8988T (cell line): ENCODE results near the gene PARD3B.

Experiments
- DNase-seq: peaks from one replicate; pipeline ENCODE4 v3.0.0; 2011

Gene PARD3B

DNA sequence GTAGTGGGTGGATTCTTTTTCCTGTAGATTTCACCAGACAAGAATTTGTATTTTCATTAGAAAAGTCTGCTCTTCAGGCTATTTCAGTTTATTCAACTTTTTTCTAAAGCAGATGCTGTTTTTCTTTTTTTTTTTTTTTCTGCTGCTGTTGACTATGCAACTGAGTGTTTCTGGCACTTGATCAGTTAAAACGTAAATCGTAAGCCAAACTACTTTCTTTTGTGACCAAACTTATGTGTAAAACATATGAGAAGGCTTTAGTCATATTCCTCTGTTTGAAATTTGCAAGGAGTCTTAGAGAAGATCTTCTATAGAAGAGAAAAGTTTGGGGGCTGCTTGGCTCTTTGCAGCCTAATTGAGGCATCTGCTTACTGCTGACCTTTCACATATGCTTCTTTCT is 170.1 kb downstream of the PARD3B start:
- DNase-seq, result no peak

DNA sequence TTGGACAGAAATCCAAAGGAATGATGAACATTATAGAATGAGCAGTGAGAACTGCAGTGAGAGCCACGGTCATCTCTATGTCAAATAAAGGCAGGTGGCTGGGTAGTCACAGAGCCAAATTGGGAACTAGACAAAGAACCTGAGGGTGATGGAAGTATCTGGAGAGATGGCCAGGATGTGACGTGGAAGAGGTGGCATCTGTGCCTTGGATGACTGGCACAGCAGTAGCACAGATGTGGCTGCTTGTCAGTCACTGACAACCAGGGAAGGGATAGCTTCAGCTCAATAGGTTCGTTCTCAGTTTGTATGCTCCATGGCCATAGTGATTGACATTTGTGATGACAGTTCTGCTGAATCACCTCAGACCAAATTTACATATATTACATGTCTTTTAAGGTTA is 172.3 kb downstream of the PARD3B start:
- DNase-seq, result no peak

DNA sequence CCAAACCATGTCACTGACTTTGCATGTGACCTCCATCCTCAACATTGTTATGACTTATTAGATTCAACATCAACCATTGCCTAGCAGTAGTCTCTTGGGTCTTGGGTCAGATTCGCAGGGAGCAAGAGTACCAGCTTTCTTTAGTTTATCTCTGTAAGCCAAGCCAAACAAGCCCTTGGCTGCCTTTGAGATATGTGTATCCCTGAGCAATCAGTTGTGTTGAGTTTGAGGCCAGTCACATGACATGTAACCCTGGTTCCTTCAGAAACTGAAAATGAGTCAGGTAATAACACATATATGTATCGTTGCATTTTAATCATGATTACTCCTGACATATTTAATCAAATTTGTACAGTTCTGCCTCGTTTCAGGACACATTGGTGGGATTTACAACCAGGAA is 173.3 kb downstream of the PARD3B start:
- DNase-seq, result no peak

DNA sequence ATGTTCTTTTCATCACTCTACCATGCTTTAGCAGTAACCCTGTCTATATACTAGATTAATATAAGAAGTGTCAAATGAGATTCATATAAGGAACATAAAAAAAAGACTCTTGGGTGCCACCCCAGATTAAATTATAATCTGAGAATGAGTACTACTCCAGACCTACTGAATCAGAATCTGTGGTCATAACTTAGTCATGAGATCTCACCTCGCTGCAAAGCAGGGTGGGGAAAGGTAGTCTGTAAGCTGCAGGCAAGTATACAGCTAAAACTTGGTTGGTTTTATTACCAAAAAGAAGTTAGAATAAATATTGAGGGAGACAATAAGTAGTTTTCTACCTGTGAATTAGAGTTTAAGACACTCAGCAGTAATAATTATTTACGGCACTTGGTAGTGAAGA is 175.6 kb downstream of the PARD3B start:
- DNase-seq, result no peak

DNA sequence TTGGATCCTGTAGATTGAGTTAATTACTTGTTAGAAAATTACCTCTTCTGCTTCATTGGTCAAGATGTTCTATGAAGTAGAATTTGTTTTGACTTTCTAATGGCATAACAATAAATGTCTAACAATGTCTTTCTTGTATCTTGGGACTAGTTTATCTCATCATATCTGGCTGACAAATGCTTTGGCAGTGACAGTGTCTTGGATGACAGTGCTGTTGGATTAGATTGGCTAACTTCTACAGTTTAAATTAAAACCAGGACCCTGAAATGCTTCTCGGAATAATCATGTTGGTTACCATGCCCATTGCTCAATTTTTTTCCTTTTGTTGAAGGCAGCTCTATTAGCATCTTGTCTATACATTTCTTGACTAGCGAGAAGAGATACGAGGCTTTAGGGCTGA is 176.9 kb downstream of the PARD3B start:
- no peak for DNase-seq

DNA sequence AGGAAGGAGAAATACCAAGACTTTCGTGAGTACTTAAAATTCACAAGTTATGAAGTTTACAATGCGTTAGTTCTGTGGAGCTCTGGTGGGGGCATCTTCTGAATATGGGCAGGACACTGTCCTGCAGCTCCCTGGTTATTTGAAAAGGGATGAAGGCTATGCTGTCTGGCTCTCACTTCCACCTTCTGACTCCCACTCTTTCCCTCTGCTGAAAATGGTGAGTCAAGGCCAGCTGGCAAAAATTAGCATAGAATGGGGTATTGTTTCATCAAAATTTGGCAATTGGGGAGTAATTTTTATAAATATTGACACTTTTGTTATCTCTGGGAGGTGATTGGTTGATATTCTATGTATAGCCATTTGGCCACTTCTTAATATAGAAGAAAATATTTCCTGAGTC is 177.4 kb downstream of the PARD3B start:
- no peak for DNase-seq

DNA sequence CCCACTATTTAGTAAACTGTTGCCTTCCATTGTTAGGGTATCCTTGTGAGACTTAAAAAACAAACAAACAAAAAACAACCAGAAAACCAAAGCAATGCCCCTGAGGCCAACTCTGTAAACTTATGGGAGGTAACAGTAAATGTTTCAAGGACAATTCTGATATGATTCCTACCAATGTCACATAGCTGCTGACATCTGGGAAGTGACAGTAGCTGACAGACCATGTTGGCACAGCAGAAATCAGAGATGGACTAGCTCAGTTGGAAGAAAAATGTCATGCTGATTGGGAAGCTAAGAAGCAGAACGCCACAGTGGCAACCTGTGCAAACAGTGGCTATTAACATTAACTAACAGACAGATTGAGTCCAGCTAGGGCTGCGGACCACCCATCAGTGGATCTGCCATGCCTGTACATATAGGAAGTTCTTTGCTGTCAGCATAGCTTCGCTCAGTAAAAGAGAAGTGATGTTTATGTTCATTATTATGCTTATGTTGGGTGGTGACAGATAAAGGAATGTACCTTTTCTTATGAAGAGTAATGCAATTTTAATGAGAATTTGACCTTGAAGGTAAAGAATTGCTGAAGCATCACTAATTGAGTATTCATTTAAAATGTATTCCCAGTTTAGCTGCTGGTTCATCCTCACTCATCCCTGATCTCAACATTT is 180.6 kb downstream of the PARD3B start:
- DNase-seq, result no peak

DNA sequence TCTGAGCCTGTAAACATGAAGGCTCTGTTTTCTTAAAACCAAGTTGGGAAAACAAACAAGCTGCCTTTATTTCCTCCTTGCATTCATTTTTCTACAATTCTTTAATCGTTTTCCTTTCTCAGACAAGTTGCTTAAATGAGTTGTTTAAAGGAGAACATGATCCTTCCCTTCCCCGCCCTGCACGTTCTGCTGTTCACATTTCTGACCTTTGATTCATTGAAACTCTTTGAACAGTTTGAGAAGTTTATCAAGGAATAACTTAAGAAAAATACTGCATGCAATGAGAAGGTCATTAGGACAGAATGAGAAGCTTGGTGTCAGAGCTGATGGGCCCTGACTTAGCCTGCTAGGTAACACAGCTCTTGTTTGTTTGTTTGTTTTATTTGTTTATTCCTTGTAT is 181.6 kb downstream of the PARD3B start:
- DNase-seq, result no peak

DNA sequence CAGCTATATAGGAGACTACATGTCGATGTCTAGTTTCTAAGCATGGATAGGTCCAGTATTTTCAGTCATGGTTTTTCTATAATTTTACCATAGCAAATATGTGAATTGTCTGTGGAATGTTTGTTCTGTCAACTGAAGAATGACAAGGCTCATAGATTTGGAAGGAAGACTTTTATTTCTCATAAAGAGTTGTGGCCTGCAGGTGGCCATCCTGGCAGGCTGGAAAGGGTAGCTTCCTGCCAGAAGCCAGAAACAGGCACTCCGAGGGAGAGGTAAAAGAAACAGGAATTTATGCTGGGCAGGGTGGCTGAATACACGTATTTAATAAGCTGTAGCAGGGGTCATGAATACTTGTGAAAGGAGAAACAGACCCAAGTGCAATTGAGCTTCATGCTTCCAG is 182.1 kb downstream of the PARD3B start:
- DNase-seq, result no peak

DNA sequence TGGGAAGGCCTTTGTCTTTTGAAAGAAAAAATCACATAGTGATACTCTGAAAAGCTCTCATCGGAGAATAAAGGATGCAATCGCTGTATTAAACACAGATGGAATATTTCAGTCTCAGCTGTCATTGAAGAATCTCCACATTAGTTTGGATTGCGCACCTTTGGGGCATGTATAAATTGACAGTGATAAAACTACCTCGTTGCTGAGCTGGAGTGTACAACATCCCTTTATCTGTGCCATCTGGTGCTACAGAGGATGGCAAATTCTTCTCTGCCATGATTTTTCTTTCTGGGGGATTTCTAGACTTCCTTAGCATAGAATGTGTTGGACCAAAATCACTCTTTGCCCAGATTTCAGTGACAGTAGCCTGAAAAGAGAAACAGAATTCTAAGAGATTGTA is 185.3 kb downstream of the PARD3B start:
- no peak for DNase-seq

DNA sequence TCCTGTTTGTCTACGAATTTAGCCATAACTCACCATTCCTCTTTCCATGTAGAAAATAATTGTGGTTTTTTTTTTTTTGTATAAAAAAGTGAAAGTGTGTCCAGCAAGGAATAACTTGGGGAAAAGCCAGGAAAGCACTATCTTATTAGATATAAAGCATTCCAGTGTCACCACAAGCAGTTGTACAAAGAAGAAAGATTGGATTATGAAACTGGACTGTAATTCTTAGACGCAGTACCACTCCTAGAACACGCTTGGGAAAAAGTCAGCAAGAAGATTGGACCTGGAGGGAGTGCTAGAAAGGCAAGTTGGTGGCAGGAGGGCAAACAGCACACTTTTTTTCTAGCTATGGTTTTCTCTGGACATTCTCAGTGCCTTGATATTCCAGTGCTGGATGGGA is 186.7 kb downstream of the PARD3B start:
- DNase-seq, result no peak

DNA sequence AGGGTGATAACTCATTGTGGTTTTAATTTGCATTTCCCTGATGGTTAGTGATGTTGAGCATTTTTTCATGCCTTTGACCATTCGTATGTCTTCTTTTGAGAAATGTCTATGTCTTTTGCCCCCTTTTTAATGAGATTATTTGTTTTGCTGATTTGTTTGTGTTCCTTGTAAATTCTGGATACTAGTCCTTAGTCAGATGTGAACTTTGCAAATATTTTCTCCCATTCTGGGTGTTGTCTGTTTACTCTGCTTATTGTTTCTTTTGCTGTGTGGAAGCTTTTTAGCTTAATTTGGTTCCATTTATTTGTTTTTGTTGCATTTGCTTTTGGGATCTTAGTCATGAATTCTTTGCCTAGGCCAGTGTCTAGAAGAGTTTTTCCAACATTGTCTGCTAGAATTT is 192.0 kb downstream of the PARD3B start:
- no peak for DNase-seq

DNA sequence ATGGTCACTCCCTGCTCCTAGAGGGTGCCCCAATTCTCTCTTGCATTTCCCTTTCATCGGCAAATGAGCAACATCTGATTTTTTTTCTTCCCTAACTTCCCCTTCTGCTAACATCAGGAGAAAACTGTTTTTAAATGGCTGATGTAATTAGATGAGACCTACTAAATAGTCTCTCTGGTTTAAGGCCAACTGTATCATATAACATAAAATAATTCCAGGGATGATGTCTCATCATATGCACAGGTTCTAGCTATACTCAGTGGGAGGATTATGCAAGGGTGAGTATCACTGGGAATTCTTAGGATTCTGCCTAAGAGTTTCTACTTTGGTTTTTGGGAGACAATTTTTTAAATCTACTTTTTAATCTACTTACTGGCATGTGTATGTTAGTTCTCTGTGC is 193.4 kb downstream of the PARD3B start:
- no peak for DNase-seq

DNA sequence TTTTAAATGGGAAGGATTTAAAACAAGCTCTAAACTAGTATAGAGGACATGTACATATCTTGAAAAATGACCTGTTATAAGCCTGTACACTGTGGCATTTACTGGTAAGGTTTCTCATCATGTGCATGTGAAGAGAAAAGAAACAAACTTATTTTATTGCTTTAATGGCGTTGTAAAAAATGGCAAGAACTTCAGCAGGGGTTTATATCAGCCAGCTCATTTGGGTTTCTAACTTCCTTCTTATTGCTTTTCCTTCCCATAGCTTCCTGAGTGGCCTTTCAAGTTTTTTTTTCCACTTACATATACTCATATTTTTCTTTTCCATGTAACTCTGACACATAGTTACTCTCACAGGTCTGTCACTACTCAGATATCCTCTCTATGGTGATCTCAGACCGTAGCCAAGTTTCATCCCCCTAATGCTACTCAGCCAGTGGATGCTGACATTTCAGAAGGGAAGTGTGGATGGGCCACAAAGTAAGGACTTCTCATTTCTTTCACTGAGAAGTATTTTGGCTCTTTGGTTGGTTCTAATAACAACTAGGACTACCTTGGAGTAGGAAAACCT is 198.2 kb downstream of the PARD3B start:
- no peak for DNase-seq

DNA sequence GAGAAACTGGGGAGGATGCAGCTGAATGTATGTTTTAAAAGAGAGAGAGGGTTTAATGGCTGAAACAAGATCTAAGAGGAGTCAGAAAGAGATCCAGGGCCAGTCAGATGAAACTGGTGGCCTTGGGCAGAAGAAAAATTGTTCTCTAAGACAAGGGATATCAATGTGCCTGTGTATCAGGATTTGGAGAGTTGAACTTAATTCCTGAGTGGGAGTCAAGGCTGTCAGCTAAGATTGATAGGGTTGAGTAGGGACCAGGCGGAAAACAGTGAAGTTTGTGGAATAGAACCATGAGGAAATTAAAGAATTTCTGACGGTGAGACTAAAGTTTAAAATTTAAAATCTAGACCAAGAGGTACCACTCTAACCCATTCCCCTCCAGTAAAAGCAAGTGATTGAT is 199.2 kb downstream of the PARD3B start:
- DNase-seq, result no peak

DNA sequence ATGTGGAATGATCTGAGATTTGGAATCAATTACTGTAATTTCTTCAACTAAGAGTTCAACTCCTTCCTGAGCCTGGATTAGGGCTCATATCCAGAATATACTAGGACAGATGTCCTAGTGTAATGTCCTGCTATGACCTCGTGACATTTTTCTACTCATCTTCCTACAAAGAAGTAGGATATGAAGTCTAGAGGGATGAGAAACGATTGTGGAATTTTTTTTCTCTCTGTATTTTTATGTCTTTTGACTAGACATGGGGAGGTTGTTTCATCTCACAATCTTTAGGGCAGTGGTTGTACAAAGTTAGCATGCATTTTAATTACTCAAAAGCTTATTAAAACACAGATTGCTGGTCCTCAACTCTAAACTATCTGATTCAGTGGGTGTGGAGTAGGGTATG is 203.0 kb downstream of the PARD3B start:
- DNase-seq, result no peak

DNA sequence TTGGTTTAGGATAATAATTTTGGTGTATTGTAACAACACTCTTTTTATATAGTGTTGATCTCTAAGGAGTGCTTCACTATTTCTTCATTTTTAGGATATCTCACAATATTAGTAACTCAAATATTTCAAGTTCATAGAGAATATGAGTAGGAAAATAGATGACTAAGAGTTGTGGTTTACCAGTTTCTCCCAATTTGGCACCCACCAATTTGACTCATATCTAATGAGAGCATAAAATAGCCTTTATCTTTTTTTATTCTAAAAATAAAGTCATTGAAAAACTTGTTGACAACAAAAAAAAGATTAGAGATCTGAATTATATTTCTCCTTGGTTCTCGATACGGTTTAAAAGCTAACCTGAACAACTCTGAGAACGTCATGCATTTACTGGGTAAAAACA is 204.0 kb downstream of the PARD3B start:
- no peak for DNase-seq

DNA sequence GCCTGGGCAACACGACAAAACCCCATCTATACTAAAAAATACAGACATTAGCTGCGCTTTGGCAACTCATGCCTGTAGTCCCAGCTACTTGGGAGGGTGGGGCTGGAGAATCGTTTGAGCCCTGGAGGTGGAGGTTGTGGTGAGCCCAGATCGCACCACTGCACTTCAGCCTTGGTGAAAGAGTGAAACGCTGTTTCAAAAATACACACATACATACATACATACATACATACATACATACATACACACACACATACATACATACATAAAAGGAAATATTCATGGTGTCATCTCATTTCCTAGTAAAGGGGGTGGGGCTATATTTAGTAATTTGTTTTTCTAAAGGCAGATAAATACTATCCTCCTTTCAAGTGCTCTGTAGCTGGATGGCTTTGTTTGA is 205.1 kb downstream of the PARD3B start:
- DNase-seq, result no peak

DNA sequence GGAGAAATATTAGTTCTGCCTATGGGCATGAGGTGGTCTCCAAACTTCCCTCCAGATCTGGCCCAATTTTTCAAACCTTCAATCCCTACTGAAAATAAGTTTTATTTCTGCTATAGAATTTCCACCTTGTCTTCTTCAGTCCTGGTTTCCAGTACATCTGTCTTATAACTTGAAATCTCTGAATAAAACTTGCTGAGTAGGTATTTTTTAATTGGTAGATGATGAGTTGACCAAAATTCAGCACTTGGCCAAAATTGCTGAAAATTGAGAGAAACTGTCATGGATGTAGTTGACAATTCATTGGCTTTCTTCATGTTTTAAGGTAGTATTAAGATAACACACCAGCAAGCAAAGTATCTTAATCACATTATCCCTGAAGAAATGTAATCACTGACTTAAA is 206.2 kb downstream of the PARD3B start:
- no peak for DNase-seq

DNA sequence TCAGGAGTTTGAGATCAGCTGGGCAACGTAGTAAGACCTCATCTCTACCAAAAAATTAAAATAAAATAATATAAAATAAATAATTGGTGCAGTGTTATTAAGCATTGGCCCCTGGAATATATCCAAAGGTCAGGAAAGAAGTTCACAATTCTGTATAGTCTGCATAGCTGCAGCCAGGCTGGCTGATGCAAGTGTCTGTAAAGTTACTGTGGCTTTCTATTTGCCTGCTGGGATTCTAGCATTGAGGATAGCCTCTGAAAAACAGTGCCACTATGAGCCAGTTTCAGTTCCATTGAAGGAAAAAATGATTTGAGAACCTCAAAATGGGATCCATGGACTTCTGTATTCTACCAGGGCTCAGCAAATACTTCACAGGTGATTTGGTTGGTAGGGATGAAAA is 208.6 kb downstream of the PARD3B start:
- no peak for DNase-seq

DNA sequence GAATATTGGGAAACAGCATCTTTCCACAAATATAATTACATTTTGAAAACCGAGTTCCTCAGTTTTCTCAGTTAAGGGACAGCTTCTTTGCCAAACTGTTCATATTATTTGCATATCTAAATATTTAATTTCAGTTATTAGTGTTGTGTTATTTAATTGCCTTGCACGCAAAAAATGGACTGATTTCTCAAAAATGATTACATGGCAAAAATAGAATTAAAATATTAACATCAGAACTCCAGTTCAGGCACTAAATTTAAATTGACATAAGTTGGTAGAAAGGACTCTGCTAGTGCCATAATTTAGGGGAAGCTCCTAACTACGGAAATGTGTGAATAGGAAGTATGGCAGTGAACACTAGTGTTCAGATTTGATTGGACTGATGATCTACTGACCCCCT is 209.6 kb downstream of the PARD3B start:
- DNase-seq, result no peak

DNA sequence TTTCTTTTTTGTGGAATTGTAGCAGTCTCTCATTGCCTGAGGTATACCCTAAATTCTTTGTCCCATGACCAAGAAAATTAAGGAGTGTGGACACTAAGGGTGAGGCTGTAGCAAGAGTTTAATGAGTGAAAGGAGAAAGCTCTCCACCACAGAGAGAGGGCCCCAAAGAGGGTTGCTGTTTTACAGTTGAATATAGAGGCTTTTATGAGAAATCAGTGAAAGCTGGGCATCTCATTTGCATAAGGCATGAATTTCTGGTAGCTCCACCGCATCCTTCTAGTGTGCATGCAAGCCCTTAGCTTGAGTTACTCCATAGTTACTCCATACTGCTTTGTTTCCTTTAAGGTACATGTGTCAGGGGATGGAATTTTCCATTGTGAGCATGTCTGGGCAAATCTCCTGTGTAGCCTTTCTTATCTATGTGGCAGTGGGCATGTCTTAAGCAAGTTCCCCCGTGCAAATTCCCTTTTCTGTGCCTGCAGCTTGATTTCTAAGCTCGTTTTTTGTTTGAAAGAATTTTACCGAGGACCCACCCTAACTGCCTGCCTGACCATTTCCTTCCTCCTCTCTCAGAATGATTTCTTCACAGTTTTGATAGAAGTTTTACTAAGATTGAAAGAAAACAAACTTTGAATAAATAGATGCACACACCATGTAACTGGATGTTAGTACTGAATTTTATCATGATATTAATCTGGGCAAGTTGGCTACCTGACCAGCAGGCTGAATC is 218.9 kb downstream of the PARD3B start:
- DNase-seq, result no peak

DNA sequence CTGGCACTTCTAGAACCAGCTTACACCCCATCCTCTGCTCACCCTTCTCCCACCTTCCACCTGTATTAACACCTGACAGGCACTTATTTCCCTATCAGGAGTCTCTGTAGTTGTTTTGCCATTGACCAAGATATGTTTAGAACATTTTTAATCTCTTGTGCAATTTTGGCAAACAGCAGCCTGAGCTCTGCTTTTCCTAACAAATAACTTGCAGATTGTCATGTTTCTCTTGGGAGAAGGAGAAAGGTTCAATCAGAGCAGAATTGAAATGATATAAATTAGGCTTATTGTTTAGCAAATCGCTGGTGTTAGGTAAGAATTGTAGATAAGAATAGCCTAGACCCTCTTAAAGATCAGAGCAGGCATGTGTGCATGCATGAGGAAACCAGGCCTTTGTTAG is 225.5 kb downstream of the PARD3B start:
- no peak for DNase-seq

DNA sequence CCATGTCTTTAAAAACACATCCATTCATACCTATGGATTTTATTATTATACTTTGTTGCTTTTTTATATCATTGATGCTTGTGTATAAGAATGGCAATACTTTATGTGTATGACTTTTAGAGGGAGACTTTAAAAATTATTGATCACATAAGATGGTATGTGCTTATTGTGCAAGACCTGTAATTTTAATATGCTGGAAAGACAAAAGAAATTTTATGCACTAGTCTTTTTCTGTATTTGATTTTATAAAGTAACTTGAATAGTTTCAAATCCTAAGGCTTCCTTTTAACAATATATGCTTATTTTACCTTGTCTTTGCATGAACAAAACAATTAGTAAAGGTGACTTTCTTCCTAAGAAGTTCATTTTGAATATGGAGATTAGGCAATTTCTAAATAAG is 226.4 kb downstream of the PARD3B start:
- no peak for DNase-seq

DNA sequence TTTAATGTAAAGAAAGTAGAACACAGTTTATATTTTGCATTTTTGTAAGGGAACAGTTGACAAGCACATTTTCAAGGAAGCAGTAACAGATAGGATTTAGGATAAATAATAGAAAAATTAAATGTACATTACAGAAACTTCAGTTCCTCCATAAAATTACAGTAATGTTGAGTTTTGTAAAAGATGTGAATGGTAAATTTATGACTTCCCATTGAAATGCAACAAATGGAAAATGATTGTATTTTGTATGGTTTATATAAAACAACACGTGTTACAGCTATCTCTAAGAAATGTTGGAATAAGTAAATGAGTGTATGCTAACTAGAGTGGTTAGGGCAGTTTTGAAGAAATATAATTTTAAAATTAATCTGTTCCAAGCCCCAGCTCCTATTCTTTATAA is 227.3 kb downstream of the PARD3B start:
- no peak for DNase-seq
